ENCODE results near the gene CABLES2.

CABLES2 gene

GRCh38 chr20:62368976-62369814 lies 37.9 kb downstream of the CABLES2 start:
- DNase-seq, result no peak

DNA sequence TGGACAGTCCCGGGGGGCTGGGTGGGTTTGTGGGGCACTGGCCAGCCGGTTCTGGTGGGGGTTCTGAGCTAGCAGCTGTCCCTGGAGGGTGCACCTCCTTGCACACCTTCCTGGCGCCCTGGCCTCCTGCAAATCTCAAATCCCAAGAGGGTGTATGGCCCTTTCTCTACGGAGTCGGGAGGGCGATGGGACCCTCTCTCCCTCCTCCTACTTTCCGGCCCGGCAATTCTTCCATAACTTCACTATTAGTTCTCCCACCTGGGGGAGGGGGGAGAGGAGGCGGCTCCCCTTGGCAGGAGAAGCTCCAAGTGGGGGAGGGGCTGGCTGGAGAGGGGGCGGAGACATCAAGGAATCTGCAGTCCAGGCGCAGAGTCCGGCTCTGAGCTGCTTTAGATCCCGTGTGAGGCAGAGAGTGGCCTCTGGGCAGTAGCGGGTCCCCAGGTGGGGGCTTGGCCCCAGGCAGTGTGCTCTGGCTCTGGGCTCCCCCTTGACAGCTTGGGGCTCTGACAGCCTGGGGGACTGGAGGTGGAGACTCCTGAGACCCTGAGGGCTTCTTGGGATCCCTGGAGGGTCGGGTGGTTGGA lies 38.6 kb downstream of the CABLES2 start:
- no peak for DNase-seq

DNA sequence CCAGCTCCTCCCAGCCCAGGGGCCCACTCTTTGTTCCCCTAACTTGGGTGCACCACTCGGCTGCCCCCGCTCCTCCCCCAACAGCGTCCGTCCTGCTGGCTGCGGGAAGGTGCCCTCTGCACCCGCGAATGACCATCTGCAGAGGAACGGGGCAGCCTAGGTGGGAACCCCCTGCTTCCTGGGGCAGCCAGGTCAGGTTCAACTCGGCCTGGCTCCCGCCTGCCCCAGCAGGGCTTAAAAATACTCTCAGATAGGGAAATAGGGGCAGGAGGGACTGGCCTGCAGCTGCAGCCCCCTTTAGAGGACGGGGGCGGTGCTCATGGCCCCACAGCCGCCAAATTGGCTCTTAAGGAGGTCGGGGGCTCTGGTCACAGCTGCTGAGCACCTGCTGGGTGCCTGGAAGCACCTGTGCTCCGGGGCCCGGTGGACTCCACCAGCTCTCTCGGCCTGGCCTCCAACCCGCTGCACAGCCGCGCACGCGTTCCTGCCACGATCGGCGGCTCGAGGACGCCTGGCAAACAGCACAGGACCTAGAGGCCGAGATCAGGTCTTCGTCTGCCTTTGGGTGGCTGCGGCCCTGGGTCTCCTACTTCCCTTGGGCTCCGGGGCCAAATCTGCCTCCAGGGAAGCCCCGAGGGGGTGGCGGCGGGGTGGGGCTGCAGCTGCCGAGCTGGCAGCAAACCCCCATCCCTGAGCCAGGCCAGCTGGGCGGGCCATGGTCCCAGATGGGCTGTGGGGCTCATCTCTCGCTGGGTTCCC lies 39.3 kb downstream of the CABLES2 start:
- no peak for DNase-seq

- no peak for DNase-seq
Observed at GRCh38 chr20:62367136-62367632, 39.9 kb downstream of the CABLES2 start, which contains the start of gene LAMA5. Gene LAMA5, minus strand, starts transcription at chr20:62367312. Its CDS starts 67 bp downstream, at chr20:62367245.

DNA sequence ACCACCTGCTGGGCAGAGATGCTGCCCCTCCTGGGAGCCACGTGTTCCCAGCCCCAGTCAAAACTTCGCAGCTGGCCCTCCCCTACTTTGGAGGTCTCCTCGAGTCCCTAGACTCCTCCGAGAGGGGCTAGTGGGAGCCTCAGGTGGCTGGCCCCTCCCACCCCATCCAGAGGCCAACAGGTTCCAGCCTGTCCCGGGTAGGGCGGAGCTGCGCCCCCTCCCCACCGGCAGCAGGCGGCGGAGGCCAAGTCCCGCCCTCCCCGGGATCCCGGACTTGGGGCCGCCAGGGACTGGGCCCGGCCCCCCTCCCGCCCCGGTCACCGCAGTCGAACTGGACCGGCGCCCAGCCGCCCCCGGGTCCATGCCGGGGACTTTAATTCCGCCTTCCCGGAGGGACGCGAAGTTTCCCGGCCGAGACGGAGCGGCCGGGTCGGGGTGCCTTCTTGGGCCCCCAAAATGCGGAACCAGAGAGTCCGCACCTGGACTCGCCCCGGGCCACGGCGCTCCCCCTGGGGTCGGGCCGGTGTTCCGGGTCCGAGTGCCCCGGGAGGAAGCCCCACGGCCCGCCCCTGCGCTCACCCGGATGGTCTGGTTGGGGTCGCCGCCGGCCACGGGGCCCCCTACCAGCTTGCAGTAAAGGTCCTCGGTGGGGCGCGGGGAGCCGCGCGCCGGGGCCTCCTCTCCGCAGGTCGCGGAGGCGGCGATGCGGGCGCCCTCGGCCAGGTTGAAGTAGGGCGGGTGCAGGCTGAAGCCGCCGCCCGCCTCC lies 40.5 kb downstream of the CABLES2 start:
- no peak for DNase-seq

DNA sequence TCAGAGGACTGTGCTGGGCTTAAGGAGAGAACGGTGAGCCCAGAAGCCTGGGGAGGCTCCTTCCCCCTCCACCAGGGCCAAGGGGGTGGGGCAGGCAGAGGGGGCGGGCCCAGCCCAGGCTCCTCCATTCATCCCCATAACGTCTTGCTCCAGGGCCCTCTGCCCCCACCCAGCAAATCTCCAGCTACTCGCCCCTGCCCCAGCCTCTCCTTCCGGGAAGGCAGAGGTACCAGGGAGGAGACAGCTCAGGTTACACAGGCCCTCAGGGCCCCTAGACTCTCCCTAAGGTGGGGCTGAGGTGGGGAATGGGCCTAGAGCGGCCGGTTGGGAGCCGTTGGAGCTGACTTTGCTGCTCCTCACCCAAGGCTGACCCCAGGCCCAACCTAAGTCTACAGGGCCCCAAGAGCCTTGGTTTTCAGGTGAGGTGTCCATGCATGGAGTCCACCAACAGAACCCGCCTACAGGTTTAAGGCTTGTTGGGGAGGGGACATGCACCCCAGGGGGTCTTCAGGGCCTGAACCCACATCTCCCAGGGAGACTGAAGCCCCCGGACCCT lies 41.2 kb downstream of the CABLES2 start:
- DNase-seq, result no peak

- no peak for DNase-seq
Observed at GRCh38 chr20:62364911-62365736, 42.0 kb downstream of the CABLES2 start.

- no peak for DNase-seq
Observed at GRCh38 chr20:62363920-62364851, 42.9 kb downstream of the CABLES2 start.

DNA sequence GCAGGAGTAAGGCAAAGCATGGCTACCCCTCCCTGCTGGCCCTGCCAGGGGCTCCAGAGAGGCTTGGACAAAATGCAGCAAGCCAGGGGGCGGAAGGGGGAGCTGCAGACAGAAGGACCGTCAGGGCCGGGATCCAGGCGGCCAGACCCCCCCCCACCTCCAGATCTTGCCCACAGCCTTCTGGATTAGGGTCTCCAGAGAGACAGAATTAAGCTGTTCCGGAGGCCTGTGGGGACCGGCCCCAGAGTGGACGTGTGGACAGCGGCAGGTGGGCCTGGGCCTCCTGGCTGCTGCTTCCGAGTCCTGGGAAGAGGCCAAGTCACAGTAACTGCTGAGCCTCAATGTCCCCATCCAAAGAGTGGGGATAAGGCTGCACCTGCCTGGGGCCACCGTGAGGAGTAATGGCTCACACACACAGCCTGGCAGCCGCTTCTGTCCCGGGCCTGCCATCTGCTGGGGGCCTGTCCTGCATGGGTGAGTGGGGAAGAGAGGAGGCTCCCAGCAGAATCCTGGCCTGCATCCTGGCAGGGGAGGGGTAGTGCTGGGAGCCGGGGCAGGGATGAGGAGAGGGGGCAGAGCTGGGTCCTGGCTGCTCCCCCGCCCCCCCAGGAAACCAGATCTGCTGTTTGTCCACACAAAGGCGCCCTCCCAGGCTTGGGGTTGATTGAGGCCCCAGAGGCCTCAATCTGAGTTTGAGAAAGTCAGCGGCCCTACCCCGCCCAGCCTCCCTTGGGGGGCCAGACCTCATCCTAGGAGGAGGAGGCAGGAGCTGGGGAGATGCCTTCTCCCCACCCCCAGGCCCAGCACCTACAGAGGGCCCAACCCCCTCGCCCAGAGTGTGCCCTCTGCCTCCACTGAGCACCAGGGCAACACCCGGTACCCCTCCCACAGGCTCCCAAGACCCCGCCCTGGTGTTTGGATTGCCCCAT lies 43.8 kb downstream of the CABLES2 start:
- DNase-seq, result no peak

GRCh38 chr20:62362590-62362940 lies 44.5 kb downstream of the CABLES2 start:
- DNase-seq, result no peak

DNA sequence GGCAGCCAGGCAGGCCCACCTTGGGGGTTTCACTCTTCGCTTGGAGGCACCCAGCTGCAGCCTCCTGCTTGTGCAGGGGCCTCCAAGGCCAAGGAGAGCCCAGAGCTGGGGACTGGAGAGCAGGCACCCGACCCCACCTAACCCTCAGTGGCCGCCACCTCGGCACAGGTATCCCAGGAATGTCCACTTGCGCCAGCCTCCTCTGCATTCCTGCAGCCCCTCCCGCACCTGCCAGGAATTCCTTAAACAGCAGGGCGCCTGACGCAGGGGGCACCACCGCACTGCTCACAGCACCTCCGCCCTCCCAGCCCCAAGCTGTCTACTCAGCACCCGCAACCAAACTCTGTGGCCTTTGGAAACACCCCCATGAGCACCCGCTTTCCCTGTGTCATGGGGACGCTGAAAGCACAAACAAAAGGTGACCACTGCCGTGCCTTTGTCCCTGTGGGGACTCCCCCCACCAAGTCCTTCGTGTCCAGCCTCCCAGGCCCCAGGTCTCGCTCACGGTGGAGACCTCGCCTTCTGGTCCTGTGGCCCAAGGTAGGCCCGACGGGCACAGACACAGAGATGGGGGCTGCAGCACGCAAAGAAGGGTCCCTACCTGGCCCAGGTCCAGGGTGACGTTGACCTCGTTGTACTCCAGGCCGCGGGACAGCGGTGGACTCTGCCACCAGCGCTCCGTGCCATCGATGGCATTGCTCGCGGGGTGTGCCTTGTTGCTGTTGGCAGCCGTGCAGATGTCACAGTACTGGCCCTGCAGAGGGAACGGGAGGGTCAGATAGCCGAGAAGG lies 45.1 kb downstream of the CABLES2 start:
- DNase-seq, result no peak

DNA sequence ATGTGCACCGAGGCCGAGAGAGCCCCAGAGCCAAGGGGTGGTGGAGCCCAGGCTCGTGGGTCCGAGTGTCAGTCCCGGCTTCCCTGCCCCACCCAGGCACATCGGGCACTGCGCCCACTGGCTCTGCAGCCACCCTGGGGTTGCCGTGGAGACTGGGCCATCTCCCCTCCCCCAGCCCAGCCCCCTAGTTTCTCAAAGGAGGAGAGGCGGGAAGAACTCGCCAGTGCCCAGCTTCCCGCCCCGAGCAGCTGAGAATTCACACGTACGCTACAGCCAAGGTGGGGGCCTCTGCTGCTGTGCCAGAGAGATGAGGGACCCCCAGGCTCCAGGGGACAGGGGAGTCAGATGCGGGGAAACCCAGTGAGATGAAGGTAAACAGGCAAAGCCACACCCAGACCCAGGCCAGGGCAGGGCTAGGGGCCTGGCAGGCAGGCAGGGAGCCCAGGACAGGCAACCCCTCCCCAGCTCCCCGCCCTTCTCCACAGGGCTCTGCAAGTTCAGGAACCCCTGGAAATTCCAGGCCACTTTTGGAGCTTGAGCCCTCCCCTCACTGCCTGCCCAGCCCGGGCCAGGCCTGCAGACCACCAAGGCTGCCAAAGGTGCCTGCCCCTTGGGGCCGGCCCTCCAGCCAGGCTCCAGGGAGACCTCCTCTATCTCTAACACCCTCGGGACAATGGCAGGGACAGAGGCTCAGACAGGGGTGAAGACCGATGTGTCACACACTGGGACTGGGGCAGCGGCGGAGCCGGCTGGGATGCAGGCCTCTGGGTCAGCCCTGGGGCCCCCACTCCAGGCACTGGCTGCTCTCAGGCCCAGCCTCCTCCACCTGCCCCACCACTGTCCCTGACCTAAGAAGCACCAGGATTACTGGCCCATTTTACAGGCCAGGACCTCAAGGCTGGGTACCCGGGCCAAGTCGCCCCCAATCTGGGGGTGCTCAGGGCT lies 46.0 kb downstream of the CABLES2 start:
- DNase-seq, result no peak

- no peak for DNase-seq
Observed at GRCh38 chr20:62359491-62360121, 47.5 kb downstream of the CABLES2 start.

DNA sequence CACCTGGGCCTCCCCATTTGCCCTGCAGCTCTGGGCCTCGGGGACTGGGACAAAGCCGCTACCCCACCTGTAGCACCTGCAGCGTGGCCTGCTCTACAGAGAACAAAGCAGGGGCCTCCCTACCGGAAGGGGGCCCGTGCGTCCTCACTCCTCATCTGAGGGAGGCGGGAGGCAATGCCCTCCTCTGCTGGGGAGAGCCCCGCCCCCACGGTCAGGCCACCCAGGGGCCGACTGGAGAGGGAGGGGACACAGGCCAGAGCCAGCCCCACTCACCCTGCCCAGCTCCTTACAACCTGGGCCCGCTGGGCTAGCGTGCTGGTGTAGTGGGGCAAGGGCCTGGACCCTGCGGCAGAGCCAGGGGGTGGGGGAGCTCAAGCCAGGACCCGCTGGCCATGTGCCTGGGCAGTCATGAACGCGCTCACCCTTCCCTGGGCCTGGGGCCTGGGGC lies 48.0 kb downstream of the CABLES2 start:
- no peak for DNase-seq

DNA sequence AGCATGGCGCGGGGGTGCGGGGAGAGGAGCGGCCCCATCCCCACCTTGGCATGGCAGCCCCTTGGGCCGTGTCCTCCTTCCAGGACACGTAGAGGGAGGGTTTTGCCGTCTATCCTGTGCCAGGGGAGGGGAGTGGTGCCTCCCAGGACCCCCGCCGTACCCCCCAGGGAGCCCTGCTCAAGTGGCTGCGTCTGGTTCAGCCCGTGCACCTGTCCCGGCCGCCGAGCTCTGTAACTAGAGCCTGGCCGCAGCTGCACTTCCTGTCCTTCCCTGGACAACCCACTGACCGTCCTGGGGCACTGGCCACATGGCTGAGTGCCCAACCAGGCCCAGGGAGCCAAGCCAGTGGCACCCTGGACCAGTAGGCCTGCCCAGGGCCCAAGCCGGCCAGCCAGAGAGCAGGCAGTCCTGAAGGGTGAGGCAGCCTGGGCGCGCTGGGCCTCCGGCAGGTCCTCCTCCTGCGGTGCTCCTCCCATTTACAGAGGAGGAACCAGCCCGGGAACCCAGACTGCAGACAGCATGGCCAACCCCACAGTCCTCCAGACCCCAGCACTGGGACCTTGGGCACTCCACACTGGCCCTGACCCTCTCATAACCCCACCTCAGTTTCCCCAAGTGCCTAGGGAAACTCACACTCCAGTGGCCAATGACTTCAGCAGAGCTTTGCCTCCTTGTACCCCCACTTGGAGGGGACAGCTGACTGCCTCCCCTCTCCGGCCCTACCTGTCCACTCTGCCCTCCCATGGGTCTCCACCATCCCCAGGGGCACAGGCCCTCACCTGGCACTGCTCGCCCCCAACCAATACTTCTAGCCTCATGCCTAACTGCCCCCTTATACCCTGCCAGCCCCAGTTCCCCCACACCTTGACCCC lies 48.7 kb downstream of the CABLES2 start:
- DNase-seq, result no peak

GRCh38 chr20:62357681-62358080 lies 49.4 kb downstream of the CABLES2 start:
- no peak for DNase-seq

Data from AML-193 (cell line).